Neural cell (in vitro differentiated cells): ENCODE results near the gene LRRC46. TPM values are rescaled to one million over a fixed set of nuclear protein-coding genes. Genes with fewer than 3 reads are reported as not detected.

Experiments used
- H2AFZ ChIP-seq: fragments of 200-600, 300-800 bp; sonication (generic), shearing (Covaris generic); 2 replicates; pipeline ENCODE4 v1.6.0; 2014; ENCODE audit warnings: low read depth, mild to moderate bottlenecking, antibody characterized with exemption, low read length, moderate library complexity
- H3F3A ChIP-seq: fragments of 200-600 bp; shearing (Covaris generic); 2 replicates; pipeline ENCODE4 v1.6.1; 2016; ENCODE audit warnings: mild to moderate bottlenecking, moderate library complexity, mixed read lengths, antibody characterized with exemption, low read length; ENCODE audit not compliant: insufficient read depth, poor library complexity, severe bottlenecking
- H3K27ac ChIP-seq: fragments of 200-600, 300-800 bp; sonication (generic), shearing (Covaris generic); 2 replicates; pipeline ENCODE4 v1.5.1; 2014; ENCODE audit warnings: mild to moderate bottlenecking, low read length, moderate library complexity
- H3K27me3 ChIP-seq: fragments of 300-800, 200-600 bp; sonication (generic), shearing (Covaris generic); 2 replicates; pipeline ENCODE4 v1.6.0; 2014; ENCODE audit warnings: mild to moderate bottlenecking, low read depth, low read length, moderate library complexity; ENCODE audit not compliant: insufficient read depth
- H3K36me3 ChIP-seq: fragments of 300-800, 200-600 bp; sonication (generic), shearing (Covaris generic); 2 replicates; pipeline ENCODE4 v1.5.1; 2014; ENCODE audit warnings: mild to moderate bottlenecking, antibody characterized with exemption, low read length, moderate library complexity; ENCODE audit not compliant: insufficient read depth
- H3K4me2 ChIP-seq: fragments of 300-800, 200-600 bp; sonication (generic), shearing (Covaris generic); 2 replicates; pipeline ENCODE4 v1.6.0; 2014; ENCODE audit warnings: mild to moderate bottlenecking, low read length
- H3K4me3 ChIP-seq: fragments of 300-800, 200-600 bp; sonication (generic), shearing (Covaris generic); 2 replicates; pipeline ENCODE4 v1.5.1; 2014; ENCODE audit warnings: mild to moderate bottlenecking, low read length, moderate library complexity
- H3K79me2 ChIP-seq: fragments of 200-600 bp; shearing (Covaris generic); replicated peaks from 2 replicates; pipeline ENCODE4 v1.6.0; 2014; ENCODE audit warnings: mild to moderate bottlenecking, low read length, moderate library complexity; ENCODE audit not compliant: insufficient read depth
- H3K9ac ChIP-seq: fragments of 300-800, 200-600 bp; sonication (generic), shearing (Covaris generic); 2 replicates; pipeline ENCODE4 v1.6.1; 2016; ENCODE audit warnings: mild to moderate bottlenecking, low read length, mixed read lengths
- H3K9me2 ChIP-seq: fragments of 200-600 bp; shearing (Covaris generic); 2 replicates; pipeline ENCODE4 v1.6.1; 2016; ENCODE audit warnings: mild to moderate bottlenecking, low read length, mixed read lengths; ENCODE audit not compliant: insufficient read depth
- H3K9me3 ChIP-seq: fragments of 200-600, 300-800 bp; sonication (generic), shearing (Covaris generic); 2 replicates; pipeline ENCODE4 v1.6.1; 2016; ENCODE audit warnings: mild to moderate bottlenecking, mixed run types, low read length, moderate library complexity, mixed read lengths
- H4K20me1 ChIP-seq: fragments of 200-600 bp; shearing (Covaris generic); 2 replicates; pipeline ENCODE4 v1.6.1; 2016; ENCODE audit warnings: mild to moderate bottlenecking, mixed run types; ENCODE audit not compliant: insufficient read depth
- CTCF ChIP-seq: fragments of 450-650 bp; IDR thresholded peaks from 2 replicates; pipeline ENCODE4 v1.5.1; 2014; ENCODE audit warnings: antibody characterized with exemption, mild to moderate bottlenecking, moderate library complexity; ENCODE audit not compliant: poor library complexity, severe bottlenecking
- EP300 ChIP-seq: fragments of 450-650 bp; conservative IDR thresholded peaks from 2 replicates; pipeline ENCODE4 v1.6.1; 2014; ENCODE audit warnings: antibody characterized with exemption, mild to moderate bottlenecking, moderate library complexity; ENCODE audit not compliant: poor library complexity, severe bottlenecking
- EZH2 ChIP-seq: fragments of 200-600, 300-800 bp; shearing (Covaris generic), sonication (generic); IDR thresholded peaks from 2 replicates; pipeline ENCODE4 v1.6.1; 2014; ENCODE audit warnings: antibody characterized with exemption, low read length, borderline replicate concordance, mild to moderate bottlenecking; ENCODE audit not compliant: insufficient read depth, poor library complexity, severe bottlenecking
- MXI1 ChIP-seq: fragments of 450-650 bp; conservative IDR thresholded peaks from 2 replicates; pipeline ENCODE4 v1.6.1; 2014; ENCODE audit warnings: antibody characterized with exemption, mild to moderate bottlenecking; ENCODE audit not compliant: poor library complexity, severe bottlenecking
- POLR2AphosphoS5 ChIP-seq: IDR thresholded peaks from 2 replicates; pipeline ENCODE4 v1.6.1; 2012
- RAD21 ChIP-seq: fragments of 450-650 bp; conservative IDR thresholded peaks from 2 replicates; pipeline ENCODE4 v1.6.1; 2014; ENCODE audit warnings: antibody characterized with exemption, mild to moderate bottlenecking, moderate library complexity
- SMC3 ChIP-seq: fragments of 450-650 bp; conservative IDR thresholded peaks from 2 replicates; pipeline ENCODE4 v1.6.1; 2014; ENCODE audit warnings: antibody characterized with exemption, mild to moderate bottlenecking, moderate library complexity; ENCODE audit not compliant: poor library complexity
- TAF1 ChIP-seq: IDR thresholded peaks from 2 replicates; pipeline ENCODE4 v1.6.1; 2012; ENCODE audit warnings: low read depth
- polyA plus RNA-seq: library from polyadenylated mRNA; depleted of rRNA; stranded (reverse); fragments of >200 nt; gene quantifications from 2 replicates; pipeline ENCODE4 v1.2.3, GENCODE V29; 2014
- TF ChIP-seq, protein P1 (sequence below): IDR thresholded peaks from 2 replicates; pipeline ENCODE4 v1.6.1; 2012; ENCODE audit warnings: borderline replicate concordance

Gene LRRC46
- polyA plus RNA-seq, 1 donor from 2014 or later: 0.12 TPM

DNA sequence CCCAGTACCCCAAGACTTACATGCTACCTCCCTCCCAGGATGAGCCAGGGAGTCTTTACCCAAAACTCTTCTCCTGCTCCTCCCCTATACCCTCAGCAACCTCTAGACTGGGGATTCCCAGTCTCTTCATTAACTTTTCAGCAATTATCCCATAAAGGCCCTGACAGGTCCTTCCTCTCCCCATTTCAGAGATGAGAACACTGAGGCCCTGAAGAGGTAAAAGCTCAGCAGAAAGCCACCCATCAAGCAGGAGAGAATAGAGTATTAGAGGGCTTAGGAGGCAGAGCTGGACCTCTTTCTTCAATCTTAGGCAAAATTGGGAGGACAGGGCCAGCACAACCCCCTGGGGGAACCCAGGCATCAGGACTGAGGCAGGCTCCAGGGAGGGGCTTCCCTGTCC lies 25.4 kb downstream of the LRRC46 start:
- Histone ChIP-seq H3K27me3 (peaks cover 53% of the 10 kb centered on the region), H3K79me2 (no peaks in the 10 kb centered on the region), H3K9me2 (no peaks in the 10 kb centered on the region), H3K9me3 (no peaks in the 10 kb centered on the region), H4K20me1 (no peaks in the 10 kb centered on the region), H3K4me3 (no peak overlapping the region), H2AFZ (no peak overlapping the region), H3K27ac (no peak overlapping the region), H3K4me2 (no peak overlapping the region), H3K36me3 (no peaks in the 10 kb centered on the region), H3F3A (no peaks in the 10 kb centered on the region), H3K9ac (no peak overlapping the region)
- TF ChIP-seq MXI1: no peak
- no peak for TF ChIP-seq POLR2AphosphoS5
- TF ChIP-seq EZH2: no peak
- TF ChIP-seq EP300: no peak
- TF ChIP-seq TAF1: no peak
- no peak for TF ChIP-seq RAD21
- no peak for TF ChIP-seq CTCF
- no peak for TF ChIP-seq SMC3
- TF ChIP-seq, protein P1, sequence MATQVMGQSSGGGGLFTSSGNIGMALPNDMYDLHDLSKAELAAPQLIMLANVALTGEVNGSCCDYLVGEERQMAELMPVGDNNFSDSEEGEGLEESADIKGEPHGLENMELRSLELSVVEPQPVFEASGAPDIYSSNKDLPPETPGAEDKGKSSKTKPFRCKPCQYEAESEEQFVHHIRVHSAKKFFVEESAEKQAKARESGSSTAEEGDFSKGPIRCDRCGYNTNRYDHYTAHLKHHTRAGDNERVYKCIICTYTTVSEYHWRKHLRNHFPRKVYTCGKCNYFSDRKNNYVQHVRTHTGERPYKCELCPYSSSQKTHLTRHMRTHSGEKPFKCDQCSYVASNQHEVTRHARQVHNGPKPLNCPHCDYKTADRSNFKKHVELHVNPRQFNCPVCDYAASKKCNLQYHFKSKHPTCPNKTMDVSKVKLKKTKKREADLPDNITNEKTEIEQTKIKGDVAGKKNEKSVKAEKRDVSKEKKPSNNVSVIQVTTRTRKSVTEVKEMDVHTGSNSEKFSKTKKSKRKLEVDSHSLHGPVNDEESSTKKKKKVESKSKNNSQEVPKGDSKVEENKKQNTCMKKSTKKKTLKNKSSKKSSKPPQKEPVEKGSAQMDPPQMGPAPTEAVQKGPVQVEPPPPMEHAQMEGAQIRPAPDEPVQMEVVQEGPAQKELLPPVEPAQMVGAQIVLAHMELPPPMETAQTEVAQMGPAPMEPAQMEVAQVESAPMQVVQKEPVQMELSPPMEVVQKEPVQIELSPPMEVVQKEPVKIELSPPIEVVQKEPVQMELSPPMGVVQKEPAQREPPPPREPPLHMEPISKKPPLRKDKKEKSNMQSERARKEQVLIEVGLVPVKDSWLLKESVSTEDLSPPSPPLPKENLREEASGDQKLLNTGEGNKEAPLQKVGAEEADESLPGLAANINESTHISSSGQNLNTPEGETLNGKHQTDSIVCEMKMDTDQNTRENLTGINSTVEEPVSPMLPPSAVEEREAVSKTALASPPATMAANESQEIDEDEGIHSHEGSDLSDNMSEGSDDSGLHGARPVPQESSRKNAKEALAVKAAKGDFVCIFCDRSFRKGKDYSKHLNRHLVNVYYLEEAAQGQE: no peak

GRCh38 chr17:47857551-47858455 lies 26.3 kb downstream of the LRRC46 start:
- H3K79me2 ChIP-seq: no peaks in the 10 kb centered on the region
- H3K4me2 ChIP-seq: no peak overlapping the region
- peaks cover 43% of the 10 kb centered on the region for H3K27me3 ChIP-seq
- H4K20me1 ChIP-seq: no peaks in the 10 kb centered on the region
- no peak overlapping the region for H3K27ac ChIP-seq
- TF ChIP-seq POLR2AphosphoS5: no peak
- no peaks in the 10 kb centered on the region for H3F3A ChIP-seq
- H3K9me3 ChIP-seq: no peaks in the 10 kb centered on the region
- H3K36me3 ChIP-seq: no peaks in the 10 kb centered on the region
- H3K4me3 ChIP-seq: no peak overlapping the region
- no peaks in the 10 kb centered on the region for H3K9me2 ChIP-seq
- no peak overlapping the region for H2AFZ ChIP-seq
- H3K9ac ChIP-seq: no peak overlapping the region
